ENCODE measurements around the gene SLC10A4.

- TF ChIP-seq EZH2 (IDR thresholded peaks at IDR 0.05; ENCODE audit: borderline replicate concordance) (peak; percentile 55), EZH2phosphoT487 (IDR thresholded peaks at IDR 0.05; ENCODE audit: low read depth, severe bottlenecking, unreplicated experiment) (peak; percentile 30)
- TF ChIP-seq, protein P1, sequence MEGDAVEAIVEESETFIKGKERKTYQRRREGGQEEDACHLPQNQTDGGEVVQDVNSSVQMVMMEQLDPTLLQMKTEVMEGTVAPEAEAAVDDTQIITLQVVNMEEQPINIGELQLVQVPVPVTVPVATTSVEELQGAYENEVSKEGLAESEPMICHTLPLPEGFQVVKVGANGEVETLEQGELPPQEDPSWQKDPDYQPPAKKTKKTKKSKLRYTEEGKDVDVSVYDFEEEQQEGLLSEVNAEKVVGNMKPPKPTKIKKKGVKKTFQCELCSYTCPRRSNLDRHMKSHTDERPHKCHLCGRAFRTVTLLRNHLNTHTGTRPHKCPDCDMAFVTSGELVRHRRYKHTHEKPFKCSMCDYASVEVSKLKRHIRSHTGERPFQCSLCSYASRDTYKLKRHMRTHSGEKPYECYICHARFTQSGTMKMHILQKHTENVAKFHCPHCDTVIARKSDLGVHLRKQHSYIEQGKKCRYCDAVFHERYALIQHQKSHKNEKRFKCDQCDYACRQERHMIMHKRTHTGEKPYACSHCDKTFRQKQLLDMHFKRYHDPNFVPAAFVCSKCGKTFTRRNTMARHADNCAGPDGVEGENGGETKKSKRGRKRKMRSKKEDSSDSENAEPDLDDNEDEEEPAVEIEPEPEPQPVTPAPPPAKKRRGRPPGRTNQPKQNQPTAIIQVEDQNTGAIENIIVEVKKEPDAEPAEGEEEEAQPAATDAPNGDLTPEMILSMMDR (IDR thresholded peaks at IDR 0.05; ENCODE audit: poor library complexity) = no peak
Observed at GRCh38 chr4:48490680-48491513, 7.8 kb downstream of the SLC10A4 start.

Measured in hepatocyte (in vitro differentiated cells).